GM18870 (cell line): ENCODE results near the gene FARS2.
"Not testable (repeated sequence)": the region's sequence is repeated elsewhere in the genome, so short reads cannot be mapped to it uniquely, and the experiment has no call there.

Experiments used
- ATAC-seq: cut with Tn5 transposase; IDR thresholded peaks from one replicate; pipeline ENCODE4 v1.9.1; 2021; ENCODE audit warnings: moderate library complexity; ENCODE audit not compliant: unreplicated experiment

The FARS2 gene

GRCh38 chr6:5563086-5563485, 301.8 kb downstream of the FARS2 start:
- no peak for ATAC-seq

GRCh38 chr6:5564746-5565145, 303.4 kb downstream of the FARS2 start:
- ATAC-seq = not testable (repeated sequence)

- no peak for ATAC-seq
Measured at GRCh38 chr6:5565971-5566370, 304.7 kb downstream of the FARS2 start.

GRCh38 chr6:5566718-5567117, 305.4 kb downstream of the FARS2 start:
- peak; percentile 64 for ATAC-seq

GRCh38 chr6:5567352-5567751, 306.0 kb downstream of the FARS2 start:
- ATAC-seq = peak; percentile 50

GRCh38 chr6:5567890-5568289, 306.6 kb downstream of the FARS2 start:
- no peak for ATAC-seq

GRCh38 chr6:5569491-5569890, 308.2 kb downstream of the FARS2 start:
- ATAC-seq = no peak

- ATAC-seq = no peak
Measured at GRCh38 chr6:5570641-5571040, 309.3 kb downstream of the FARS2 start.

- no peak for ATAC-seq
Measured at GRCh38 chr6:5580736-5581581, 319.6 kb downstream of the FARS2 start.

- ATAC-seq = no peak
Measured at GRCh38 chr6:5582762-5583161, 321.4 kb downstream of the FARS2 start.

- no peak for ATAC-seq
Measured at GRCh38 chr6:5583528-5583927, 322.2 kb downstream of the FARS2 start.

GRCh38 chr6:5584078-5584482, 322.8 kb downstream of the FARS2 start:
- no peak for ATAC-seq

GRCh38 chr6:5587648-5588047, 326.3 kb downstream of the FARS2 start:
- ATAC-seq = no peak

GRCh38 chr6:5589422-5590141, 328.3 kb downstream of the FARS2 start:
- no peak for ATAC-seq

GRCh38 chr6:5590187-5590586, 328.9 kb downstream of the FARS2 start:
- no peak for ATAC-seq

- no peak for ATAC-seq
Measured at GRCh38 chr6:5592886-5593519, 331.7 kb downstream of the FARS2 start.

GRCh38 chr6:5595184-5595583, 333.9 kb downstream of the FARS2 start:
- ATAC-seq = no peak

- ATAC-seq = no peak
Measured at GRCh38 chr6:5597413-5597812, 336.1 kb downstream of the FARS2 start.

- ATAC-seq = no peak
Measured at GRCh38 chr6:5598123-5598522, 336.8 kb downstream of the FARS2 start.

GRCh38 chr6:5599127-5599526, 337.8 kb downstream of the FARS2 start:
- no peak for ATAC-seq

GRCh38 chr6:5605937-5606336, 344.6 kb downstream of the FARS2 start:
- no peak for ATAC-seq

GRCh38 chr6:5606546-5606945, 345.2 kb downstream of the FARS2 start:
- ATAC-seq = no peak
